ES-I3 (cell line): Measurements from ENCODE around the gene SVEP1.
"Not testable (repeated sequence)": the region's sequence is repeated elsewhere in the genome, so short reads cannot be mapped to it uniquely, and the experiment has no call there.

Experiments
- H3K36me3 ChIP-seq: 2 replicates; pipeline ENCODE4 v1.6.1; 2013; ENCODE audit warnings: mild to moderate bottlenecking, low read length, control low read depth, moderate library complexity; ENCODE audit not compliant: insufficient read depth
- H3K4me1 ChIP-seq: 2 replicates; pipeline ENCODE4 v1.6.1; 2013; ENCODE audit warnings: mild to moderate bottlenecking, control low read depth, low read length; ENCODE audit not compliant: insufficient read depth
- H3K9ac ChIP-seq: 2 replicates; pipeline ENCODE4 v1.6.1; 2013; ENCODE audit warnings: low read depth, mild to moderate bottlenecking, low read length, moderate library complexity
- H3K9me3 ChIP-seq: 2 replicates; pipeline ENCODE4 v1.6.1; 2013; ENCODE audit warnings: mild to moderate bottlenecking, low read length, moderate library complexity; ENCODE audit not compliant: control insufficient read depth, insufficient read depth

SVEP1 gene

DNA sequence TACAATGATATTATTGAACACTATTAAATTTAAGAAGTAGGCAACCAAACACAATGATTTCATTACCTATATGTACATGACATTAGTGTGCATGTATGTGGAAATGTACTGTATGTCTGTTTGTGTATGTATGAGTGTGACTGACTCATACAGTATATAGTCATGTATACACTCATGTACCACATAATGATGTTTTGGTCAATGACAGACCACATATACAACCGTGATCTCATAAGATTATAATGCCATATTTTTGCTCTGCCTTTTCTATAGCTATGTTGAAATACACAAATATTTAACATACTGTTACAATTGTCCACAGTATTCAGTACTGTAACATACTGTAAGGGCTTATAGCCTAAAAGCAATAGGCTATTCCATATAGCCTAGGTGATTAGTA lies 19.7 kb downstream of the SVEP1 start:
- no peaks in the 10 kb centered on the region for H3K9me3 ChIP-seq
- no peaks in the 10 kb centered on the region for H3K36me3 ChIP-seq
- no peaks in the 10 kb centered on the region for H3K4me1 ChIP-seq
- no peak overlapping the region for H3K9ac ChIP-seq

DNA sequence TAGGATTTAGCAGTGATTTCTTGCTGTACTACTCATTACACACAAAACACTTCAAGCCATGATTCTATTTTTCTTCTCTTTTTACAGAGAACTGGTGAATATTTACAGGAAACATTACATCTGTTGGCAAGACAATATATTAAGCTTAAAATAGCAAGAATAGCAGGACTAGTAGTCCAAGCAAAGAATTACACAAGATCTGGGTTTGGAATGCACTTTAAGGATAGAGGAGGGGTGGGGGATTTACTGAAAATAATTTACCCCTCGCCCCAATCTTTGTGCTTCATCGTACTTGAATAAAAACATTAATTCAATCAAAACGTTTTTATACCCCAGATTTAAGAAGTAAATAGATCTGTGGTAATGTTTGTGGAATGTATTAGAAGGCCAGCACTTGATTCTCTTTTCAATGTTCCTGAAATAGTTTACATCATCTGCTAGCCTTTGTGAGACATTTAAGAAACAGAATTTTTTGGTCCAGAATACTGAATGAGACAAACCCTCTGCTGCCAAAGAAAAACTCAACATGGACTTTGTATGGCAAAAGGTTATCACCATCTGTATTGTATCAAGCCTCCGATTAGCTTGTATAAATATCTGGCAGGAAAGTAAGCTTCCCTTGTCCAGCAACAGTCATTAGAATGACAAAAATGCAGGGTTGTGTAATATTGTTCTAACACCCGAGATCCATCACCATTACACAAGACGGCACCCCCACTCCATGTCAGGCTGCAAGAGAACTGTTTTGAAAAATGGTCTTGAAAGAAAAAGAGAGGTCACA lies 23.8 kb downstream of the SVEP1 start:
- H3K9ac ChIP-seq: no peak overlapping the region; the same call in 1 of the 2 replicates
- H3K9me3 ChIP-seq: no peaks in the 10 kb centered on the region
- H3K36me3 ChIP-seq: no peaks in the 10 kb centered on the region
- H3K4me1 ChIP-seq: no peaks in the 10 kb centered on the region

DNA sequence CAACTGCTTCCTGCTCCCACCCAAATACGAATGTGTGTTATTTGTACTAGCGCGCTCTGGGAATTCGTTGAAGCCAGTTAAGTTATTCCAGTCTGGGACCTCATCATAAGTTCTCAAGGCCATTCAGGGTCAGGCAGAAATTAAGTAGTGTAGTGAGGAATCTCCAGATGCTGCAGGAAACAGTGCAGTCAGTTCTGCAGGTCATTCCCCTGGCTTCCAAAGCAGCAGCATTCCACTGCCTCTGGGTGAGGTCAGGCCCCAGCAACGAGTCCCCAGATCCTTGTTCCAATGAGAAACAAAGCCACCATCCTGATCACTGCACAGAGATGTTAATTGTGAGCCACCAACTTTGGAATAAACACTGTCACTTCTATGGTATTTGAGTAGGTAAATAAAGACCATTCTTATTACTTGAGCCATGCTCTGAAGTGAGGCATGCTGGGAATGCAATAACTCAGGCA lies 33.1 kb downstream of the SVEP1 start:
- Histone ChIP-seq H3K9me3 (no peaks in the 10 kb centered on the region), H3K4me1 (peaks cover 10% of the 10 kb centered on the region; the same call in 1 of the 2 replicates), H3K36me3 (no peaks in the 10 kb centered on the region), H3K9ac (no peak overlapping the region)

DNA sequence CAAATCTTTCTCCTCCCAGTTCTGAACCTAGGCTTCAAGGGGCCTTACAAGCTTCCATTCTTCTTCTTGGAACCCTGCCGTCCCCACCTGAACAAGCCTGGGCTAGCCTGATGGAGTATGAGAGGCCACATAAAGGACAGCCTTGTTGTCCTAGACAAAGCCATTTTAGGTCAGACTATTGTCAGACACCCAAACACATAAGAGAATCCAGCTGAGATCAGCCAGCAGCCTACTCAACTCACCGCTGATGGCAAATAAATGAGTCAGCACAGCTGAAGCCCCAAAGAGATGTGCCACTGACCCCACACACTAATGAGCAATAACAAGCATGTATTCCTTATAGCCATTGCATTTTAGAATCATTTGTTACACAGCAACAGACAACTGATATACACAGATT lies 33.8 kb downstream of the SVEP1 start:
- Histone ChIP-seq H3K9ac (no peak overlapping the region), H3K9me3 (no peaks in the 10 kb centered on the region), H3K36me3 (no peaks in the 10 kb centered on the region), H3K4me1 (peaks cover 10% of the 10 kb centered on the region; the same call in 1 of the 2 replicates)

DNA sequence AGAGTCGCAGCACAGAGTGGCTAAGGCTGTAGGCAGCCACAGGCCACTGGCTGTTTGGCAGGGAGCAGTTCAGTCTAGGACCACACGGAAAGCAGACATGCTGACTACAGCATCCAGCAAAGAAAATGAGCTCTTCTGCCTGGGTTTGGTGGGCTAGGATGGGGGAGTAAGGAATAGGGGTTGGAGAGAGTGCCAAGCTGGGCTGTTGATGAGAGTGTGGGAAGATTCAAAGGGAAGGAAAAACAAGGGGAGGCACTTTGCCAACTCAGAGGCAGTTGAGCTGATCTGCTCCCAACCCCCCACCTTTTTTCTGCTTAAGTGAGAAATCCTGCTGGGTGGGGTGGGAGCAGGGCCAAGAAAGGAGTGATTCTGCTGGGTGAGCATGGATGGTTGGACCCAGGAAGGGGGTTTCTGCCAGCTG lies 35.9 kb downstream of the SVEP1 start:
- Histone ChIP-seq H3K9ac (no peak overlapping the region), H3K36me3 (no peaks in the 10 kb centered on the region), H3K9me3 (no peaks in the 10 kb centered on the region), H3K4me1 (peaks cover 10% of the 10 kb centered on the region; the same call in 1 of the 2 replicates)

DNA sequence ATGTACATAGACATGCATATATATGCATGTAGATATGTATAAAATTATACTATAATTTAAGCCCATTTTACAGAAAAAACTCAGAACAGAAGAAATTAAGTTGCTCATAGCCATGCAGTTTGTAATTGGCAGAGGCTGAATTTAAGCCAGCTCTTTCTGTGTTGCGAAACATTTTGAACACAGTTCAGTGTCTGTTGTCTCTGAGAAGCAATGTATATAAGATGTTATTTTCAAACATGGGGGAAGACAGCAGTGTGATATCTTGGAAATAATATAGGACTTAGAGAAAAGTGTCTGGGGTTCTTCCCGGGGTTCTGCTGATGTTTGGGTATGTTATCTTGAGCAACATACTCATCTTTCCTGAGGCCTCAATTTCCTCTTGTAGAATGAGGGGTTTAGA lies 37.6 kb downstream of the SVEP1 start:
- H3K36me3 ChIP-seq: no peaks in the 10 kb centered on the region
- H3K9me3 ChIP-seq: no peaks in the 10 kb centered on the region
- no peak overlapping the region for H3K9ac ChIP-seq
- H3K4me1 ChIP-seq: peaks cover 10% of the 10 kb centered on the region; the same call in 1 of the 2 replicates

DNA sequence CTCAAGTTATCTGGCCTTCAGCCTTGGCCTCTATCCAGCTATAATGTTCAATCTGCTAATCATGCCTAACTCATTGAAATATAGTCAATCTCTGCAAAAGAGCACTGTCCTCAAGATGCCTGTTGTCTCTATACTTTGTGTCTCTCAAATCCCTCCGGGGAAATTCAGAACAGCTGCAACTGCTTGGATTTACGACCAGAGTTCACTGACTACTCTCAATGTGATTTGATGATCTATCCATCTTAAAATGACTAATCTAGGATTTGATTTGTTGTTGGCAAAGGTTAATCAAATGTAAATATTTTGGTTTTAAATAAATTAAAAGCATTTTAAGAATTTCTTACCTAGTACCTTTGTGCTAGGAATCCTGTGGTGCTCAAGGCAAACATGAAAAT lies 40.9 kb downstream of the SVEP1 start:
- no peaks in the 10 kb centered on the region for H3K4me1 ChIP-seq
- H3K9ac ChIP-seq: no peak overlapping the region
- H3K9me3 ChIP-seq: no peaks in the 10 kb centered on the region
- no peaks in the 10 kb centered on the region for H3K36me3 ChIP-seq

DNA sequence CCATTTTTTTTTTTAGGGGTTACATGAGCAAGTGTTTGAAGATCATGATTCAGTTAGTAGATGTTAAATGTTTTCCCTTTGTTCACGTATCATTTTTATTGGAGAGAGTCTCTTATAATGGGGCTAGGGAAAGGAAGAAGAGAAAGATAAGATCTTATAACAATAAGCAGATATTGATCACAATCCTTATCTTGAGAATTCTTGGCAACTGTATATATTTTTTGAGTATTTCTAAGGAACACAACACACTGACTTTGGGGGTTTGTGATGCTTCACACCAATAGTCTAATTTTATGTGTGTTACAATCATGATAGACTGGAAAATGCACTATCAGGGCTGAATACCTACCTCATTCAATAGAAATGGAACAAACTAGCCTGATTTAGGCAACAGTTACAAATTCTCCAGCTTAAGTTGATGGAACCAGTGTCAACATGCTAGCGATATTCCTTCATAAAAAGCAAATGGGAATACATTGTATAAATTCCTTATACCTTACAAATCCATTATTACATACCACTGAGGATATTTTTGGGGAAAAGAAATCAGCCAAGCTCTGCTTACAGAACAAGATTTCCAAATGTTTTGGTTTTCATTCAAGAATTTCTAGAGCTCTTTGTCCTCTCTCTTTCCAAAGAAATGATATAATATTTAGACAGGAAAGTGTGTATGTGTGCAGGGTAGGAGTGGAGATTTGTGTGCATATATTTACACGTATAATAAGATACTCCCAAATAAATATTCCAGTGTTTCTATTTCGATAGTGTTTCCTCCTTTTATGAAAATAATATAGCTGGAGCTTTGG lies 41.5 kb downstream of the SVEP1 start:
- Histone ChIP-seq H3K9me3 (no peaks in the 10 kb centered on the region), H3K4me1 (no peaks in the 10 kb centered on the region)

DNA sequence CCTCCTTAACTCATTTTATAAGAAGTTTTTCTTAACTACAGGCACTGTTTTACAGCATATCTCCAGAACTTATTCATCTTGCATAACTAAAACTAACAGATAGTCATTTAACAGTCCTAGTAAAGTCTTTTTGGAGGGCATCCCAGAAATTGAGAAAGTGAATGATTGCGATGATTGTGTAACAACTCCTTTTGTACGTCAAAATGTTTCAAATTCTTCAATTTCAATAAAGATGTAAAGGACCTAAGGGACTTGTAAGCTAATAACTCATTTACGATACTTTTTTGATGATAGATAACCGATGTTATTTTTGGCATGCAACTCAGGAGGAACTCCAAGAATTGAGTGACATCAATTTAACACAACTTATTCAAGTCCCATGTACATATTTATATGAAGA lies 42.7 kb downstream of the SVEP1 start:
- H3K9ac ChIP-seq: no peak overlapping the region
- no peaks in the 10 kb centered on the region for H3K4me1 ChIP-seq
- no peaks in the 10 kb centered on the region for H3K9me3 ChIP-seq
- no peaks in the 10 kb centered on the region for H3K36me3 ChIP-seq

More for the DNA sequence above, 41.5 kb downstream of the SVEP1 start:
- no peak overlapping the region for H3K9ac ChIP-seq
- no peaks in the 10 kb centered on the region for H3K36me3 ChIP-seq

DNA sequence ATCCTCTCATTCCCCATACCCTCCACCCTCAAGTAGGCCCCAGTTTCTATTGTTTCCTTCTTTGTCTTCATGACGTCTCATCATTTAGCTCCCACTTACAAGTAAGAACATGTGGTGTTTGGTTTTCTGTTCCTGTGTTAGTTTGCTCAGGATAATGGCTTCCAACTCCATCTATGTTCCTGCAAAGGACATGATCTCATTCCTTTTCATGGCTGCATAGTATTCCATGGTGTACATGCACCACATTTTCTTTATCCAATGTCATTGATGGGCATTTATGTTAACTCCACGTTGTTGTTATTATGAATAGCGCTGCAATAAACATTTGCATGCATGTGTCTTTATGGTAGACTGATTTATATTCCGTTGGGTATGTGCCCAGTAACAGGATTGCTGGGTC lies 45.4 kb downstream of the SVEP1 start:
- not testable (repeated sequence) for H3K4me1 ChIP-seq, H3K9me3 ChIP-seq, H3K36me3 ChIP-seq, H3K9ac ChIP-seq

DNA sequence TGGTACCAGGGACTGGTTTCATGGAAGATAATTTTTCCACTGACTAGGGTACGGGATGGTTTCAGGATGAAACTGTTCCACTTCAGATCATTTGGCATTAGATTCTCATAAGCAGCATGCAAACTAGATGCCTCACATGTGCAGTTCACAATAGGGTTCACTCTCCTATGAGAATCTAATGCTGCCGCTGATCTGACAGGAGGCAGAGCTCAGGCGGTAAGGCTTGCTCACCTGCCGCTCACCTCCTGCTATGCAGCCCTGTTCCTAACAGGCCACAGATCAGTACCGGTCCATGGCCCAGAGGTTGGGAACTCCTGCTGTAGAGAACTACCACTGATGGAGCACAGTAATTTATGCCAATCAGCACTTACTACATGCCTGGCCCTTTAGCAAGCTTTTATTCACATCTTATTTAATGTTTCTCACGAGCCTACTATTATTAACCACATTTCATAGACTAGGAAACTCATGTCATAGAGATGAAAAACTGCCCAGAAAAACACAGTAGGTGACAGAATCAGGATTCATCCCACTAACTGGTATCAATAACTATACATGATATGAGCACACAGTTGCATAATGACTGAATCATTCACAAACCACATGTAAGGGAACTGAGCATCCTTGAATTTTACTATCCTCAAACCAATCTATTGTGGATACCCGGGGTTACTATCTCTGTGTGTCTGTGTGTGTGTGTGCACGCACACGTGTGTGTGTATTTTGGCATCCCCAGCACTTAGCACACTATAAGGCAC lies 46.5 kb downstream of the SVEP1 start:
- H3K9ac ChIP-seq: no peak overlapping the region
- no peaks in the 10 kb centered on the region for H3K9me3 ChIP-seq
- H3K4me1 ChIP-seq: no peaks in the 10 kb centered on the region
- no peaks in the 10 kb centered on the region for H3K36me3 ChIP-seq

DNA sequence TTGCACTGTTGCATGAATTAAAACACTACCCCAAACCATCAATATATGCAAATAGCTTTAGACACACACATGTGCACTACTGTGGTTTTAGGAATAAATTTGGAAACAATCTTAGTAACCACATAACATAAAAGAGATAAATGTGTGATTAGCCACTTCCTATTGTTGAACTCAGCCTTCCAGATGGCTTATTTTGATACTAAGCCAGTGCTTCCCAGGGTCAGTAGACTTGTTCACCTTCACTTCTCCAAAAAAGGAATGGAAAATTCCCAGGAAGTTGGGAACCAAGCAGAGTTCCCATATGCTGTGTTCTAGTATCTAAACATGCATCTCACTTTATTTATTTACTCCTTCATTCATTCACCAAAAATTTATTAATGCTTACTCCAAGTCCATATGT lies 47.8 kb downstream of the SVEP1 start:
- no peaks in the 10 kb centered on the region for H3K9me3 ChIP-seq
- no peak overlapping the region for H3K9ac ChIP-seq
- H3K36me3 ChIP-seq: no peaks in the 10 kb centered on the region
- no peaks in the 10 kb centered on the region for H3K4me1 ChIP-seq

DNA sequence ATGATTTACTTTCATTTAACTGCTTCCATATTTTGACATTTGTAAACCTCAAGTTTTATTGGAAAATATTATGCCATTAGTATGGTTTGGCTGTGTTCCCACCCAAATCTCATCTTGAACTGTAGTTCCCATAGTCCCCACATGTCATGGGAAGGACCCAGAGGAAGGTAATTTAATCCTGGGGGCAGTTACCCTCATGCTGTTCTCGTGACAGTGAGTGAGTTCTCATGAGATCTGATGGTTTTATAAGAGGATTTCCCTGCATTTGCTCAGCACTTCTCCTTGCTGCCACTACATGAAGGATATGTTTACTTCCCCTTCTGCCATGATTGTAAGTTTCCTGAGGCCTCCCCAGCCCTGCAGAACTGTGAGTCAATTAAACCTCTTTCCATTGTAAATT lies 48.3 kb downstream of the SVEP1 start:
- not testable (repeated sequence) for H3K9ac ChIP-seq, H3K4me1 ChIP-seq, H3K9me3 ChIP-seq, H3K36me3 ChIP-seq

DNA sequence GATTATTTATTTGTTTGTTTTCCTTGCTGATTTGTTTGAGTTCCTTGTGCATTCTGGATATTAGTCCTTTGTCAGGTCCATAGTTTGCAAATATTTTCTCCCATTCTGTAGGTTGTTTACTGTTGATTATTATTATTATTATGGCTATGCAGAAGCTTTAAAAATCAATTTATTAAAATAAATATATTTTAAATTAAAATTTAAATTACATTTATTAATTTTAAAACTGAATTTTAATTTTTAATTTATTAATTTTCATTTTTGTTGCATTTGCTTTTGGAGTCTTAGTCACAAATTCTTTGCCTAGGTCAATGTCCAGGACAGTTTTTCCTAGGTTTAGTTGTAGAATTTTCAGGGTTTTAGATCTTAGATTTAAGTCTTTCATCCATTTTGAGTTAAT lies 50.9 kb downstream of the SVEP1 start:
- H3K36me3 ChIP-seq: no peaks in the 10 kb centered on the region
- no peak overlapping the region for H3K9ac ChIP-seq
- no peaks in the 10 kb centered on the region for H3K9me3 ChIP-seq
- H3K4me1 ChIP-seq: no peaks in the 10 kb centered on the region
